HG02973 (cell line): ENCODE data around the gene BRD9.
"Not testable (repeated sequence)": the region's sequence is repeated elsewhere in the genome, so short reads cannot be mapped to it uniquely, and the experiment has no call there.

ENCODE experiments used
- ATAC-seq: cut with Tn5 transposase; IDR thresholded peaks from one replicate; pipeline ENCODE4 v1.9.1; 2021; ENCODE audit warnings: moderate library complexity; ENCODE audit not compliant: unreplicated experiment

BRD9 gene

DNA sequence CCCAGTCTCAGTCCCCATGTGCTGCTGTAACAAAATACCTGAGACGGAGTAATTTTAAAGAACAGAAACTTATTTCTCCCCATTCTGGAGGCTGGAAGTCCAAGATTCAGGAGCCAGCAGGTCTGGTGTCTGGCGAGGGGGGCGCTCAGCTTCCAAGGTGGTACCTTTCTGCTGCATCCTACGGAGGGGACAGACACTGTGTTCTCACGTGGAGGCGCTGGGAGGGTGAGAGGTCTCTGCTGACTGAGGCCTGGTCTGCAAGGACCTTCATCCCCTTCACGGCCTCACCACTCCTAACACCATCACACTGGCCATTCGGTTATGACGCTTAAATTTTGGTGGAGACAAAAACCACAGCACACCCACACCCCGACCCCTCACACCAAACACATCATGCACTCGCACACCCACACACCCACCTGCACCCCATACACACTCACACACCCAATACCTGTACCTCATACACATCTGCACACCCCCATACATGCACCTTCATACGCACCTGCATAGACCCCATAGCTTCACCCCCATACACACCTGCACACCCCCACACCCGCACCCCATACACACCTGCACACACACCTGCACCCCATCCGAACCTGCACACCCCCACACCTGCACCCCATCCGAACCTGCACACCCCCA lies 32.0 kb downstream of the BRD9 start:
- ATAC-seq = no peak

DNA sequence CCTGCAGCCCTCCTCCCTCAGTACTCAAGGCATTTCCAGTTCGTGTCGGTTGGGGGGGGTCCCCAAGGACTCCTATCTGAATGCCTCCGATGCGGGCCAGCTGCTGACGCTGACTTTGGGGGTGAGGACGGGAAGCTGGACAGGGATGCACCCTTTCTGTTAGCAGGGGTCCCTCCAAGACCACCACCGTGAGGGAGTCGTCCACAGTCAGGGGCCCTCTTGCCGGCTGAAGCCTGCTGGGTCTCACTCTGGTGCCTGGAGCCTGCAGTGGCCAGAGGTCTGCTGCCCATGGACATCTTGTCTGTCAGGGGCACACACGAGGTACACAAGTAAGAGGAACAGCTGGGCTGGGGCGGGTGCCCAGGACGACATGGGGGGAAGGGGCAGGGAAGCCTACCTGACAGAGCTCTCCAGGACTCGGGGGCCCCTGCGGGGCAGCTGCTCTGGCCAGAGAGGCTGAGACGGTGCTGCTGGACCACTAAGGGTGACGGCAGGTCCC lies 32.8 kb downstream of the BRD9 start:
- no peak for ATAC-seq

DNA sequence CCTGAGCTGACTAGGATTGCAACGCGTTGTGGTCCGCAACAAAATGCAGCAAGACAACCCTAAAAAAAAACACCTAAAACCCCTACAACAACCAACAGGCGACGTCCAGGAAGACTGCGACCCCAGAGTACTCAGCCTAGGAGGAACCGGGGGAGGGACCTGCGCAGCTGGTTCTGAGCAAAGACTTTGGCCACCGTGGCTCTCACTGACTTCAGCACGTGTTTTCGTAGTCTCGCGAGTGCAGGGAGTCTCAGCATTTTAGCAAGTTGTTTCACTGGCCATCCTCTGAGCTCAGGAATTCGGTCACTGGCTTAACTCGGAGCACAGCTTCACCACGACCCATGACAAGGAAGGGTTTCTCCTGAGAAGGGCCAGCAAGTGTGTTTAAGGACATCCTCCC lies 33.2 kb downstream of the BRD9 start:
- ATAC-seq = no peak

DNA sequence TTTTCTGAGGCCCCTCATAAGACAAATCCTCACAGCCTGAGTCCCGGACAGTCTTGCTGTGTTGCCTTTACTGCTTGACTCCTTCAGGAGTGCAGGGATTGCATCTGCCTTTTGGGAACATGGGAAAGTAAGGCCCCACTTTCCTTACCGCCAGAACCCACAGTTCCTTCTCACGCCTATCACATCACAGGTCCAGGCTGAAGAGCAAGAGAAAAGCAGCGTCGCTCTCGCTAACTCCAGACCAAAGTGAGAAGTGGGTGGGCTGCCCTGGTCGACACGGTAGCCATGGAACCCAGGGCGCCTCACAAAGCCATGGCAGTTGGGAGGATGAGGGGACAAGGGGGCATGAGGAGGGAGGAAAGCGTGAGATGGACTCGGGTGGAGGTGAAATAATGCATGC lies 33.9 kb downstream of the BRD9 start:
- no peak for ATAC-seq

DNA sequence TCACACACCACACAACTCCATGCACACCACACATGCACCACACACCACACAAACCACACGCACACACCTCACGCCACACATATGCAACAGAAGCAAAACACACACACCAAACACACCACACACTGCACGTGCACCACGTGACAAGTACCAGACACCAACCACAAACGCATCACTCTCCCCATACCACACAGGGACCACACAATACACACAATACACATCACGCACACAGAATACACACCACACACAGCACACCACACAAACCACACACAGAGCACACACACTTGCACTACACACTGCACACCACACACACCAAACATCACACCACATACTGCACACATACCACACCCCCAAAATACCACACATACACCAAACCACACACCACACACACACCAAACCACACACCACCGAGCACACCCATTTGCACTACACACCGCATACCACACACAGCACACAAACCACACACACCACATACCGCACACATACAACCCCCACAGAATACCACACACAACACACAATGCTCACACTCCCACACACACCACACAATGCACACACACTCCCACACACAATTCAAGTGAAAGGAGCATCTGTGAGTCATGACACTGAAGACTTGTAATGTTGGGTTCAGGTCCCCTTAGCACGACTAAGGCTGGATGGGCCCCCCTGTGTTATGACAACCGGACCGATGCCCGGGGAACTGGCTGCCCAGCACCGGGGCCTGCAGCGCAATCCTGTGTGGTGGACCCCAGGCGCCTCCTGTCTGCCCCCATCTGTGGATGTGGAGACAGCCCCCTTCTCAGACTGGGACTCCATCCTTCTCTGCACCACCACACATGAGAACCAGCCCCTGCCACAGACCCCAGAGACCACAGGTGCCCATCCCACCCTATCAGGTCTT lies 35.8 kb downstream of the BRD9 start:
- ATAC-seq = no peak

DNA sequence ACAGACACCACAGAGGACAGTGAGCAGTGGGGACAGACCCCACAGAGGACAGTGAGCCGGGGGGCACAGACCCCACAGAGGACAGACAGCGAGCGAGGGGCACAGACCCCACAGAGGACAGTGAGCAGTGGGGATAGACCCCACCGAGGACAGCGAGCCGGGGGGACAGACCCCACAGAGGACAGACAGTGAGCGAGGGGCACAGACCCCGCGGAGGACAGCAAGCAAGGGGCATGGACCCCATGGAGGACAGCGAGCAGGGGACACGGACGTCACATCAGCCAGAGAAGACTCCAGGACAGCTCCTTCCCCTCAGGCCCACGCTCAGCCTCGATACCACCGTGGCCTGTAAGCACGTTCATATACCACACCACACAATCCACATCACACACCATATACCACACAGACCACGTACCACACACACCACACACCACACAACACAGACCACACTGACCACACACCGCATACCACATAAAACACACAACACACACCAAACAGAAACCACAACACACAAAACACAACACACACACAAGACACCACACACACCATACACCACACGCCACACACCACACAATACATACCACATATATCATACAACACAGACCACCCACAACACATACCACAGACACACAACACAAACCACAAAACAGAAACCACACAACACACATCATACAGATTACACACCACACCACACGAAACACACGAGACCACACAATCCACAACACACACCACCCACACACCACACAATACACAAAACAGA lies 36.6 kb downstream of the BRD9 start:
- no peak for ATAC-seq

DNA sequence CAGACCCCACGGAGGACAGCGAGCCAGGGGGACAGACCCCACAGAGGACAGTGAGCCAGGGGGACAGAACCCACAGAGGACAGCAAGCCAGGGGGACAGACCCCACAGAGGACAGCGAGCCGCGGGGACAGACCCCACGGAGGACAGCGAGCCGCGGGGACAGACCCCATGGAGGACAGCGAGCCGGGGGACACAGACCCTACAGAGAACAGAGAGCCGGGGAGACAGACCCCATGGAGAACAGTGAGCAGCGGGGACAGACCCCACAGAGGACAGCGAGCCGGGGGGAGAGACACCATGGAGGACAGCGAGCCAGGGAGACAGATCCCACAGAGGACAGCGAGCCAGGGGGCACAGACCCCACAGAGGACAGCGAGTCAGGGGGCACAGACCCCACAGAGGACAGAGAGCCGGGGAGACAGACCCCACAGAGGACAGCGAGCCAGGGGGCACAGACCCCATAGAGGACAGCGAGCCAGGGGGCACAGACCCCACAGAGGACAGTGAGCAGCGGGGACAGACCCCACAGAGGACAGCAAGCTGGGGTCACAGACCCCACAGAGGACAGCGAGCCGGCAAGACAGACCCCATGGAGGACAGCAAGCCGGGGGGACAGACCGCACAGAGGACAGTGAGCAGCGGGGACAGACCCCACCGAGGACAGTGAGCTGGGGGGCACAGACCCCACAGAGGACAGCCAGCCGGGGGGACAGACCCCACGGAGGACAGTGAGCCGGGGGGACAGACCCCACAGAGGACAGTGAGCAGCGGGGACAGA lies 37.4 kb downstream of the BRD9 start:
- ATAC-seq = no peak

DNA sequence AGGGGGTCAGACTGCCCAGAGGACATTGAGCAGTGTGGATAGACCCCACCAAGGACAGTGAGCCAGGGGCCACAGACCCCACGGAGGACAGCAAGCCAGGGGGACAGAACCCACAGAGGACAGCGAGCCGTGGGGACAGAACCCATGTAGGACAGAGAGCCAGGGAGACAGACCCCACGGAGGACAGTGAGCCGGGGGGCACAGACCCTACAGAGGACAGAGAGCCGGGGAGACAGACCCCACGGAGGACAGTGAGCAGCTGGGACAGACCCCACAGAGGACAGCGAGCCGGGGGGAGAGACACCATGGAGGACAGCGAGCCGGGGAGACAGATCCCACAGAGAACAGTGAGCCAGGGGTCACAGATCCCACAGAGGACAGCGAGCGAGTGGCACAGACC lies 38.4 kb downstream of the BRD9 start:
- ATAC-seq = no peak

DNA sequence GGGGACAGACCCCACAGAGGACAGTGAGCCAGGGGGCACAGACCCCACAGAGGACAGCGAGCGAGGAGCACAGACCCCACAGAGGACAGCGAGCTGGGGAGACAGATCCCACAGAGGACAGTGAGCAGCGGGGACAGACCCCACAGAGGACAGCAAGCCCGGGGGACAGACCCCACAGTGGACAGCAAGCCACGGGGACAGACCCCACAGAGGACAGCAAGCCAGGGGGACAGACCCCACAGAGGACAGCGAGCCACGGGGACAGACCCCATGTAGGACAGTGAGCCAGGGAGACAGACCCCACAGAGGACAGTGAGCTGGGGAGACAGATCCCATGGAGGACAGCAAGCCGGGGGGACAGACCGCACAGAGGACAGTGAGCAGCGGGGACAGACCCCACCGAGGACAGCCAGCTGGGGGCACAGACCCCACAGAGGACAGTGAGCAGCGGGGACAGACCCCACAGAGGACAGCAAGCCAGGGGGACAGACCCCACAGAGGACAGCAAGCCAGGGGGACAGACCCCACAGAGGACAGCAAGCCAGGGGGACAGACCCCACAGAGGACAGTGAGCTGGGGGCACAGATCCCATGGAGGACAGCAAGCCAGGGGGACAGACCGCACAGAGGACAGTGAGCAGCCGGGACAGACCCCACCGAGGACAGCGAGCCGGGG lies 39.0 kb downstream of the BRD9 start:
- not testable (repeated sequence) for ATAC-seq

DNA sequence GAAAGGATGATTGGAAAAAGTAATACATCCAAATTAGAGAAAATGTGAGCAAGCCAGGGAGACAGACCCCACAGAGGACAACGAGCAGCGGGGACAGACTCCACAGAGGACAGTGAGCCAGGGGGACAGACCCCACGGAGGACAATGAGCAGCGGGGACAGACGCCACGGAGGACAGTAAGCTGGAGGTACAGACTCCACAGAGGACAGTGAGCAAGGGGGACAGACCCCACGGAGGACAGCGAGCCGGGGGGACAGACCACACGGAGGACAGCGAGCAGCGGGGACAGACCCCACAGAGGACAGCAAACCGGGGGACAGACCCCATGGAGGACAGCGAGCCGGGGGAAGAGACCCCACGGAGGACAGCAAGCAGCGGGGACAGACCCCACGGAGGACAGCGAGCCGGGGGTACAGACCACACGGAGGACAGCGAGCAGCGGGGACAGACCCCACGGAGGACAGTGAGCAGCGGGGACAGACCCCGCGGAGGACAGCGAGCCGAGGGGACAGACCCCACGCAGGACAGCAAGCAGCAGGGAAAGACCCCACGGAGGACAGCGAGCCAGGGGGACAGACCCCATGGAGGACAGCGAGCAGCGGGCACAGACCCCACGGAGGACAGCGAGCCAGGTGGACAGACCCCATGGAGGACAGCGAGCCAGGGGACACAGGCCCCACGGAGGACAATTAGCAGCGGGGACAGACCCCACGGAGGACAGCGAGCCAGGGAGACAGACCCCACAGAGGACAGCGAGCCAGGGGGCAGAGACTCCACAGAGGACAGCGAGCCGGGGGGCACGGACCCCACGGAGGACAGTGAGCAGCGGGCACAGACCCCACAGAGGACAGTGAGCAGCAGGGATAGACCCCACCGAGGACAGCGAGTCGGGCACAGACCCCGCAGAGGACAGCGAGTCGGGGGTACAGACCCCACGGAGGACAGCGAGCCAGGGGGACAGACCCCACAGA lies 39.9 kb downstream of the BRD9 start:
- ATAC-seq = no peak

DNA sequence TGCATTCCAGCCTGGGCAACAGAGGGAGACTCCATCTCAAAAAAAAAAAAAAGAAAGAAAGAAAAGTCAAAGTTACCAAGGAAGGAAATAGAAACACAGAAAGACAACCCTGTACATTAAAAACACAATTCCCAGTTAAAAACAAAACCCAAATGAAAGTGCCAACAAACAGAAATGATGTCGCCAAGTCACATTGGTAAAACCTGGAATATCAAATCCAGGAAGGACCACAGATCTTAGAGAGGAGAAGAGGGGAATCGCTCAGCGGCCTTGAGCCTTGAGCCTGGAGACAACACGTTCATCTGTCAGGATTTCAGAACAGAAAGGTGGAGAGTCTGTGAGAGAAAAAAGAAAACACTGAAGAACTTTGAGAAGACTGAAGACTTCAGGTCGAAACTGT lies 40.6 kb downstream of the BRD9 start:
- no peak for ATAC-seq

DNA sequence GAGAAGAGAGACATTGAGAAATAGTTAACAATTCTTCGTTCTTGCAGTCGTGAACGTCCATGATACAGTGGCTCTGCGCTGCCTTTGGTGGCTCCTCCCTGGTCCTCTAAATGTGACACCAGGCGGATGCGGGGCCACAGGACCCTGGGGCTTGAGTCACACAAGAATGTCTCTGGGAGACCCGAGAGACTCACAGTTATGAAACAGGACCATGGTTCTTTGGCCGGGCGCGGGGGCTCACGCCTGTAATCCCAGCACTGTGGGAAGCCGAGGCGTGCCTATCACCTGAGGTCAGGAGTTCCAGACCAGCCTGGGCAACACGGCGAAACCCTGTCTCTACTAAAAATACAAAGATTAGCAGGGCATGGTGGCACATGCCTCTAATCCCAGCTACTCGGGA lies 41.0 kb downstream of the BRD9 start:
- no peak for ATAC-seq

DNA sequence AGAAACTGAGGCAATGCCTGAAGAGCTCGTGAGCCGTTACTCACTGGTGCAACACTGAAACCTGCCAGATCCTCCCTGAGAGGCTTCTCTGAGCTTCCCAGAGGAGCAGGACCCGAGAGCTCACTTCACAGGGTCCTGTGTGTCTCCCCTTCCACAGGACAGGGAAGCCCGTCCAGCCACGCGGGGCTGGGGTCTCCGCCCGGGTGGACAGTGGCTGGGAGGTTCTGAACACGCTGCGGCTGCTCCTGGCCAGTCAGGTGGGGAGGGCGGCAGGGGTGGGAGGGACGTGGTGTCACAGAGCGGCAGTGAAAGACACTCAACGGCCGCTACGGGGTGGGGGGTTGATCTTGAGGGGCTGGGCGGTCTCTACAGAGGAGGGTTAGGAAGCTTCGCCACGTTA lies 41.5 kb downstream of the BRD9 start:
- ATAC-seq = no peak

DNA sequence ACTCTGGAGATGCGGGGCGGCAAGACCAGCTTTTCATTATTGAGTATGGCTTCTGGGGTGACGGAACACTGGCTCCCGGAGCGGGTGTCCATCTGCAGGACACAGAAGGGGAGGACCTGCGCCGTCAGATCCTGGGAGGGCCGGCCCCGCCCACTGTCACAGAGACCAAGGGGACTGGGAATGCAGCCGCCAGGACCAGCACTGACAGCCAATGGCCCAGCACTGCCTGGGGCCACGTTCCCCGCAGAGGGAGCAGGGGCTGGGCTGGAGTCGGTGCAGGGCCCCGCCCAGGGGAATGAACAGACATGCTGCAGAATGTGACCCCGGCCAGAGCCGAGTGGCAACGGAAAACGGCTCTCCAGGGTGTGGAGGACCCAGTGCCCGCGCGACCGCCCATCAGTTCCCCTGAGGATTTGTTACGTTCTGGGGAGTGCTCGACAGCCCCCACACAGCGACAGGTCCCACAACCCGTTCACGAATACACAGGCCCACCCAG lies 42.0 kb downstream of the BRD9 start, which contains the start of gene ZDHHC11:
Gene ZDHHC11, minus strand, starts transcription at position 476 of the 496 bp plus-strand sequence. Its CDS starts 384 bp downstream, at position 92.
- ATAC-seq = no peak

DNA sequence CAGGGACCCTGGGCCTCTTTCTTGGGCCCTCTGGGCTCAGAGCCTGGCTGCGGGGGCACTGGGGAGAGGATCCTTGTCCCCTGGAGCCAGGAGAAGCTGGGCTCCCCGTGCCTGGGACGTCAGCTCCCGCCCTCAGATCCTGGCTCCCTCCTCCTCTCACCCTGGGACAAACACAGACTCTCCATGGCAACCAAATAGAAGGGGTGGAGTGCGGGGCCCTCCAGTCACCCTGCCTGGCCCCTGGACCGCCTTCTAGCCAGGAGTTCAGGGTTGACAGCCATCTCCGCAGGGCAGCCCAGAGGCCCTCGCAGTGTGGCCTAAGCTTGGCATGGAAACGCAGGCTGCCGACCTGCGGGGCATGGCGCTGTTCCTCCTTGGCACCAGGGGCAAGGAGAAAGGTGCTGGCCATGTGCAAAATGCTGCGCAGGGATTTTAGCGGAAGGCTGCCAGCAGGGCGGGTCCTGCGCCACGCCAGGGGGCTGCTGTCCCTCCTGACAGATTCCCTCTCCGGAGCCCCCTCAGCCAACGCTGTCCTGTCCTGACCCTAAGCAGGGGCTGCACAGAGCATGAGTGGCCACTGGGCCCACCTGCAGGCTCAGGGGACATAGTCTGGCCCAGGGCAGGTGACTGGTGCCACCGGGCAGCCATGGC lies 42.8 kb downstream of the BRD9 start:
- no peak for ATAC-seq

DNA sequence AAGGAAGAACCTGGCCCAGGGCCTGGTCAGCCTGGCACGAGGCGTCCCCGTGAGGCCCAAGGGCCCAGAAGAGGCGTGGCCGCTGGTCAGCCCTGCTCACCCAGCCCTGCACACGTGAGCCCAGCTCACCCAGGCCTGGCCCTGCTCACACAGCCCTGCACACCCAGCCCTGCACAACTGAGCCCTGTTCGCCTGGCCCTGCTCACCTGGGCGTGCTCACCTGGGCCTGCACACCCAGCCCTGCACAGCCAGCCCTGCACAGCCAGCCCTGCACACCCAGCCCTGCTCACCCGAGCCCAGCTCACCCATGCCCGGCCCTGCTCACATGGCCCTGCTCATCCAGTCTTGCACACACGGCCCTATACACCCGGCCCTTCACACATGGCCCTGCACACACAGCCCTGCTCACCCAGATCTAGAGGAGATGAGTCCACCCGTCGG lies 43.9 kb downstream of the BRD9 start:
- ATAC-seq = no peak

DNA sequence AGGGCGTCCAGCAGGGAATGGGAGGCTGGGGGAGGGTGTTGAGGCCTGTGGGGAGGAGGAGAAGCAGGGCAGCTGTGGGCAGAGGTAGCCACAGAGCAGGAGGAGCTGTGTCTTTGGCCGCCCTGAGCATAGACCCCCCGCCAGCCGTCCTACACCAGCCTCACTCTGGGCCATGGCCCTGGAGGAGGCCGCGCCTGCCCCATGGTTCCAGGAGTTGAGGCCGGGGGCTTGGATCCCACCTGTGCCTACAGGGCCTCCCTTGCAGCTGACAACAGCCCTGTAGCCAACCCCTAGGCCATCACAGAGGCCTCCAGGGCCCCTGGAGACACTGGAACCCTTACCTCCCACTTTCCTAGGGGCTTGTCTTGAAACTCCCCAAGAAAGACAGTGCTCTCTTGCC lies 44.9 kb downstream of the BRD9 start:
- not testable (repeated sequence) for ATAC-seq

DNA sequence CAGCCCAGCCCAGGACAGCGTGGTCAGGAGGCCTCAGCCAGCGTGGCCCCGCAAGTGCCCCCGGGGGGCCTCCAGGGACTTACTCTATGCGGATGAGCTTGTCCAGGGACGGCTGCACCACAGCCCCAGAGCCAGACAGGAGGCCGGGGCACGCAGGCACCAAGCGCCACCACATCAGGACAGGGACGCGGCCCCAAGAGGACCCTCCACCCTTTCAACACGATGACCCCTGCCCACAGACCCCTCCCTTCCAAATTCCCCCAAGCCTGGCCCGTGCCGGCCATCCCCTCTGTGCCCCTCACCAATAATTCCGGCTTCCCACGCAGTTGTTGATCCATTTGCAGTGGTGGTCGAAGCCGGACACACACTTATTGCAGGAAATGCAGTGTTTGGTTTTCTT lies 45.4 kb downstream of the BRD9 start:
- ATAC-seq = not testable (repeated sequence)
